OCI-LY7 (cell line): ENCODE data around the gene GDF10. TPM values are rescaled to one million over a fixed set of nuclear protein-coding genes. Genes with fewer than 3 reads are reported as not detected.

Experiments used
- BruUV-seq: library from RNA; stranded (reverse); fragments of 400-500 nt; replicated peaks from 2 replicates; lab custom pipeline; 2021; lab: Mats Ljungman, UMichigan
- CTCF ChIA-PET: fragments of 300-600 bp; sonication (Branson Sonifier 250); formaldehyde crosslinking; loops from one replicate; lab custom pipeline; 2022; ENCODE audit warnings: antibody characterized with exemption; ENCODE audit not compliant: unreplicated experiment; lab: Charles Lee
- POLR2A ChIA-PET: fragments of 300-600 bp; sonication (Branson Sonifier 250); formaldehyde crosslinking; loops from one replicate; lab custom pipeline; 2022; ENCODE audit warnings: antibody characterized with exemption; lab: Charles Lee
- DNase-seq: peaks from one replicate; pipeline ENCODE4 v3.0.0-alpha.2; 2015; ENCODE audit warnings: low spot score
- H2AFZ ChIP-seq: fragments of 200-600 bp; sonication (generic), shearing (Covaris generic); 2 replicates; pipeline ENCODE4 v1.6.1; 2014; ENCODE audit warnings: mild to moderate bottlenecking, antibody characterized with exemption, low read length, moderate library complexity
- H3K27ac ChIP-seq: fragments of 200-600 bp; sonication (generic); 2 replicates; pipeline ENCODE4 v1.5.1; 2014; ENCODE audit warnings: mixed run types, low read depth, mild to moderate bottlenecking, moderate library complexity, low read length, inconsistent platforms; ENCODE audit not compliant: poor library complexity, severe bottlenecking
- H3K36me3 ChIP-seq: fragments of 200-600 bp; sonication (generic); 2 replicates; pipeline ENCODE4 v1.6.1; 2014; ENCODE audit warnings: mild to moderate bottlenecking, antibody characterized with exemption, low read length, moderate library complexity, mixed read lengths; ENCODE audit not compliant: insufficient read depth
- H3K4me1 ChIP-seq: fragments of 200-600 bp; sonication (generic); 2 replicates; pipeline ENCODE4 v1.5.1; 2014; ENCODE audit warnings: mild to moderate bottlenecking, low read length; ENCODE audit not compliant: insufficient read depth, poor library complexity, severe bottlenecking
- H3K4me2 ChIP-seq: fragments of 200-600 bp; sonication (generic); 2 replicates; pipeline ENCODE4 v1.6.1; 2014; ENCODE audit warnings: mild to moderate bottlenecking, low read length
- H3K4me3 ChIP-seq: fragments of 200-600 bp; sonication (generic); 2 replicates; pipeline ENCODE4 v1.5.1; 2014; ENCODE audit warnings: mild to moderate bottlenecking, low read depth, low read length; ENCODE audit not compliant: poor library complexity, severe bottlenecking
- H3K79me2 ChIP-seq: fragments of 200-600 bp; sonication (generic); 2 replicates; pipeline ENCODE4 v1.6.1; 2016; ENCODE audit warnings: low read depth, mild to moderate bottlenecking, low read length, moderate library complexity, mixed read lengths; ENCODE audit not compliant: insufficient read depth
- H3K9me2 ChIP-seq: fragments of 200-600 bp; sonication (generic); 2 replicates; pipeline ENCODE4 v1.6.1; 2016; ENCODE audit warnings: mild to moderate bottlenecking, low read length, mixed read lengths; ENCODE audit not compliant: insufficient read depth
- H3K9me3 ChIP-seq: fragments of 200-600 bp; sonication (generic); 2 replicates; pipeline ENCODE4 v1.6.1; 2014; ENCODE audit warnings: mild to moderate bottlenecking, mixed run types, low read length, mixed read lengths
- H4K20me1 ChIP-seq: fragments of 200-600 bp; sonication (generic); 2 replicates; pipeline ENCODE4 v1.6.1; 2014; ENCODE audit warnings: mild to moderate bottlenecking, antibody characterized with exemption, low read length, moderate library complexity, mixed read lengths; ENCODE audit not compliant: insufficient read depth
- CTCF ChIP-seq: fragments of 200-600 bp; sonication (generic); conservative IDR thresholded peaks from 2 replicates; pipeline ENCODE4 v1.5.1; 2014; ENCODE audit warnings: mild to moderate bottlenecking, antibody characterized with exemption, low read length, moderate library complexity, mixed read lengths
- EZH2phosphoT487 ChIP-seq: fragments of 200-600 bp; sonication (generic); IDR thresholded peaks from 2 replicates; pipeline ENCODE4 v1.6.1; 2018; ENCODE audit warnings: low read depth, borderline replicate concordance, mild to moderate bottlenecking, mixed run types, antibody characterized with exemption, low read length, moderate library complexity, mixed read lengths
- intact Hi-C: fragments of 100-400 bp; cut with micrococcal nuclease; formaldehyde crosslinking; loops from one replicate; pipeline ENCODE4 v1.10.0; 2022; ENCODE audit not compliant: unreplicated experiment
- total RNA-seq, 2 experiments: library from RNA; depleted of rRNA in 1 of 2; stranded (reverse); fragments of >200 nt in 1 of 2; shearing (Covaris generic) in 1 of 2; gene quantifications; 2 replicates each; pipeline ENCODE4 v1.2.3, GENCODE V29; 2014 to 2022

The GDF10 gene
- total RNA-seq, 2 experiments from 2014 or later = not detected

- intact Hi-C loops = no loop called here
- H3K9me3 ChIP-seq = no peaks in the 10 kb centered on the region
- no peak overlapping the region for H3K4me2 ChIP-seq
- no peak for DNase-seq
- H3K79me2 ChIP-seq = no peaks in the 10 kb centered on the region
- TF ChIP-seq CTCF = no peak
- TF ChIP-seq EZH2phosphoT487 = no peak
- H3K4me1 ChIP-seq = no peaks in the 10 kb centered on the region
- CTCF ChIA-PET = no interaction called here
- no peaks in the 10 kb centered on the region for H4K20me1 ChIP-seq
- H3K27ac ChIP-seq = no peak overlapping the region
- H3K36me3 ChIP-seq = no peaks in the 10 kb centered on the region
- POLR2A ChIA-PET = no interaction called here
- BruUV-seq = no TSS peak
- no peak overlapping the region for H3K4me3 ChIP-seq
- H3K9me2 ChIP-seq = no peaks in the 10 kb centered on the region
- no peak overlapping the region for H2AFZ ChIP-seq
Observed at GRCh38 chr10:47347303-47347675, 47.3 kb downstream of the GDF10 start.

GRCh38 chr10:47348138-47348651 lies 48.2 kb downstream of the GDF10 start, which contains the start of gene RBP3:
RBP3 (plus strand) TSS chr10:47348363; CDS start chr10:47348485, 122 bp downstream.
- Histone ChIP-seq H4K20me1 (no peaks in the 10 kb centered on the region), H3K4me2 (no peak within 1 kb of the TSS), H3K9me2 (no peaks in the 10 kb centered on the region), H3K27ac (no peak within 1 kb of the TSS), H3K9me3 (no peaks in the 10 kb centered on the region), H3K79me2 (no peaks in the 10 kb centered on the region), H3K4me3 (no peak within 1 kb of the TSS), H3K36me3 (no peaks in the 10 kb centered on the region), H3K4me1 (no peaks in the 10 kb centered on the region), H2AFZ (no peak within 1 kb of the TSS)
- BruUV-seq = no TSS peak
- TF ChIP-seq EZH2phosphoT487 (no peak), CTCF (no peak)
- ChIA-PET POLR2A (no interaction called here), CTCF (no interaction called here)
- intact Hi-C loops = no loop called here
- no peak for DNase-seq

GRCh38 chr10:47348661-47349470 lies 48.9 kb downstream of the GDF10 start:
- BruUV-seq = no TSS peak
- Histone ChIP-seq H3K9me3 (no peaks in the 10 kb centered on the region), H3K4me1 (no peaks in the 10 kb centered on the region), H3K79me2 (no peaks in the 10 kb centered on the region), H3K9me2 (no peaks in the 10 kb centered on the region), H2AFZ (no peak overlapping the region), H3K27ac (no peak overlapping the region), H3K4me2 (no peak overlapping the region), H3K4me3 (no peak overlapping the region), H4K20me1 (no peaks in the 10 kb centered on the region), H3K36me3 (no peaks in the 10 kb centered on the region)
- intact Hi-C loops = no loop called here
- no peak for DNase-seq
- CTCF ChIA-PET = no interaction called here
- POLR2A ChIA-PET = no interaction called here
- TF ChIP-seq EZH2phosphoT487 (no peak), CTCF (no peak)
